Chondrocyte (in vitro differentiated cells): ENCODE measurements around the gene MACROD2. TPM values are rescaled to one million over a fixed set of nuclear protein-coding genes. Genes with fewer than 3 reads are reported as not detected.

Experiments used
- DNase-seq: peaks from one replicate; pipeline ENCODE4 v3.0.0; 2021; ENCODE audit warnings: mixed read lengths, low spot score
- H3K27ac Mint-ChIP-seq: one replicate; pipeline ENCODE4 v1.8.0; 2021; ENCODE audit warnings: mild to moderate bottlenecking, moderate library complexity, mixed read lengths; ENCODE audit not compliant: unreplicated experiment
- H3K27me3 Mint-ChIP-seq: 2 replicates; pipeline ENCODE4 v1.8.0; 2021; ENCODE audit warnings: low read depth, mixed read lengths
- H3K36me3 Mint-ChIP-seq: 2 replicates; pipeline ENCODE4 v1.8.0; 2021; ENCODE audit warnings: low read depth, mixed read lengths
- H3K4me1 Mint-ChIP-seq: 2 replicates; pipeline ENCODE4 v1.8.0; 2021; ENCODE audit warnings: low read depth, mild to moderate bottlenecking, mixed read lengths
- H3K4me3 Mint-ChIP-seq: one replicate; pipeline ENCODE4 v1.8.0; 2021; ENCODE audit warnings: mild to moderate bottlenecking, moderate library complexity, mixed read lengths; ENCODE audit not compliant: unreplicated experiment
- H3K9me3 Mint-ChIP-seq: 2 replicates; pipeline ENCODE4 v1.8.0; 2021; ENCODE audit warnings: low read depth, mixed read lengths
- CTCF ChIP-seq: fragments of 200-600 bp; sonication (generic); IDR thresholded peaks from 2 replicates; pipeline ENCODE4 v1.5.0; 2021; ENCODE audit warnings: antibody characterized with exemption, mild to moderate bottlenecking, moderate library complexity
- total RNA-seq: library from RNA; stranded (reverse); gene quantifications from 3 replicates; pipeline ENCODE4 v1.2.1, GENCODE V29; 2021

Gene MACROD2
- total RNA-seq, 1 donor from 2014 or later = 3.2 TPM

GRCh38 chr20:16040742-16041141, 2045.4 kb downstream of the MACROD2 start:
- Mint-ChIP-seq H3K36me3 (no peaks in the 10 kb centered on the region), H3K4me1 (peaks cover 7% of the 10 kb centered on the region), H3K9me3 (no peaks in the 10 kb centered on the region), H3K4me3 (no peak overlapping the region), H3K27me3 (peaks cover 8% of the 10 kb centered on the region), H3K27ac (no peak overlapping the region)
- no peak for TF ChIP-seq CTCF
- DNase-seq = no peak

GRCh38 chr20:16042731-16043130, 2047.4 kb downstream of the MACROD2 start:
- peaks cover 8% of the 10 kb centered on the region for H3K27me3 Mint-ChIP-seq

GRCh38 chr20:16043931-16044330, 2048.6 kb downstream of the MACROD2 start:
- no peak for DNase-seq
- H3K4me1 Mint-ChIP-seq = no peaks in the 10 kb centered on the region
- no peaks in the 10 kb centered on the region for H3K36me3 Mint-ChIP-seq
- no peak overlapping the region for H3K4me3 Mint-ChIP-seq
- H3K27me3 Mint-ChIP-seq = peaks cover 7% of the 10 kb centered on the region
- no peak for TF ChIP-seq CTCF
- no peaks in the 10 kb centered on the region for H3K9me3 Mint-ChIP-seq
- no peak overlapping the region for H3K27ac Mint-ChIP-seq

More at GRCh38 chr20:16042731-16043130, 2047.4 kb downstream of the MACROD2 start:
- no peaks in the 10 kb centered on the region for H3K4me1 Mint-ChIP-seq
- no peak for DNase-seq
- no peak overlapping the region for H3K4me3 Mint-ChIP-seq
- H3K27ac Mint-ChIP-seq = no peak overlapping the region
- H3K9me3 Mint-ChIP-seq = no peaks in the 10 kb centered on the region
- no peak for TF ChIP-seq CTCF
- H3K36me3 Mint-ChIP-seq = no peaks in the 10 kb centered on the region

GRCh38 chr20:16048876-16049275, 2053.6 kb downstream of the MACROD2 start:
- H3K4me3 Mint-ChIP-seq = no peak overlapping the region
- H3K36me3 Mint-ChIP-seq = no peaks in the 10 kb centered on the region
- TF ChIP-seq CTCF = no peak
- H3K4me1 Mint-ChIP-seq = no peaks in the 10 kb centered on the region
- no peaks in the 10 kb centered on the region for H3K27me3 Mint-ChIP-seq
- no peak for DNase-seq
- H3K27ac Mint-ChIP-seq = no peak overlapping the region
- no peaks in the 10 kb centered on the region for H3K9me3 Mint-ChIP-seq

GRCh38 chr20:16049529-16050093, 2054.3 kb downstream of the MACROD2 start:
- no peaks in the 10 kb centered on the region for H3K9me3 Mint-ChIP-seq

More at GRCh38 chr20:16049529-16050093, 2054.3 kb downstream of the MACROD2 start:
- no peak overlapping the region for H3K4me3 Mint-ChIP-seq
- no peaks in the 10 kb centered on the region for H3K4me1 Mint-ChIP-seq
- no peak for DNase-seq
- no peaks in the 10 kb centered on the region for H3K36me3 Mint-ChIP-seq
- no peaks in the 10 kb centered on the region for H3K27me3 Mint-ChIP-seq
- no peak for TF ChIP-seq CTCF
- H3K27ac Mint-ChIP-seq = no peak overlapping the region
